ENCODE measurements around the gene MRPL41.
A peak's percentile ranks its signal among the peaks of the same experiment; 100 is the strongest.
"Not testable (repeated sequence)": the region's sequence is repeated elsewhere in the genome, so short reads cannot be mapped to it uniquely, and the experiment has no call there.

Gene MRPL41

DNA sequence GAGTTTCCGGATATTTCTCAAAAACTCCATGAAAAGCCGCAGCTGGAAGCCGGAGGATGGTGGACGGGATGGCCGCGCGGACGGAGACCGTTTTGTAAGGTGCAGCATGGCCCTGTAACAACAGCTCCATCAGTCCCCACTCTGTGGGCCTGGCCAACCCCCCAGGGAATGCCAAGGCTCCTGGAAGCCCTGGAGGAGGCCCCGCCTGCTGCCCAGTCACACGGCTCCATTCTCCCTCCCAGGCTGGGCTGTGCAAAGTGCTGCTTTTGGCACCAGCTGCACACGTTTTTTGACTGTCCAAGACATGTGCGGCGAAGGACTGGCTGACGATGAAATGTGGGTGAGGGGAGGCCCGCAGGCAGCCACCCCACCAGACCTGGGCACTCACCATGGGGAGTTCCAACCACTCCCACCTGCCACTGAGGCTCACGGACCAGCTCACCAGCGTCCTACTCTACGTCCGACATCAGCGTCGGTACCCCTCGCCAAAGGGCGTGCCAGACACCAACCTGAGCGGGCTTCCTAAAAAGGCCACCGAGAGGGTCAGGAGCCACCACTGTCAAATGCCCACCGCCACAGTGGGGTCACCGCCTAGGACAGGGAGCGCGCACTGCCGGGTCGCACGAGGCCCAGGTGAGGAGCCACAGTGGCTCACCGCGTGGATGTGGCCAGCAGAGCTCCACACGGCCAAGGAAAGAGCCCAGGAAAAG is 28.8 kb upstream of the MRPL41 start:
- no peak for DNase-seq

DNA sequence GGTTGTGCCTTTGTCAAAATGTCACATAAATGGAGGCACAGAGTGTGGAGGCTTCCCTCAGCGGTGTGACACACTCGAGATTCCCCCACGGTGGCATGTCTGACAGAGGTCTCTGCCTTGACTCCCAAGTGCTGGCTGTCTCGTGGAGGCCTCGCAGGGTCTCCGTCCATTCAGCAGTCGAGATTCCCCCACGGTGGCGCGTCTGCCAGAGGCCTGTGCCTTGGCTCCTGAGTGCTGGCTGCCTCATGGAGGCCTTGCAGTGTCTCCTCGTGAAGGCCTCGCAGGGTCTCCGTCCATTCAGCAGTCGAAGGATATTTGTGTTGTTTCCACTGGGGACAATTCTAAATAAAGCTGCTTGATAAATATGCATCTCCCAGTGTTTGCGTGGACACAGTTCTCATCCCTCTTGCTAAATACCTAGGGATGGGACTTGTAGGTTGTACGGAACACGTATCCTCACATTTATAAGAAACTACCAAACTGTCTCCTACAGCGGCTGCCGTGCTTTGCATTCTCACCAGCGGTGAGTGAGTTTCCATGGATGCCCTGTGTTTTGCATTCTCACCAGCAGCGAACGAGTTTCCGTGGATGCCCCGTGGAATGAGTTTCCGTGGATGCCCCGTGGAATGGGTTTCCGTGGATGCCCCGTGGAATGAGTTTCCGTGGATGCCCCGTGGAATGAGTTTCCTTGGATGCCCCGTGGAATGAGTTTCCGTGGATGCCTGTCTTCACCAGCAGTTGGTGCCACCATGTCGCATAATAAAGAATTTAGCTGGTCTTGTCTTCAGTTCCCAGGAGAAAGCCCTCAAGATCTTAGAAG is 27.3 kb upstream of the MRPL41 start:
- DNase-seq = no peak

DNA sequence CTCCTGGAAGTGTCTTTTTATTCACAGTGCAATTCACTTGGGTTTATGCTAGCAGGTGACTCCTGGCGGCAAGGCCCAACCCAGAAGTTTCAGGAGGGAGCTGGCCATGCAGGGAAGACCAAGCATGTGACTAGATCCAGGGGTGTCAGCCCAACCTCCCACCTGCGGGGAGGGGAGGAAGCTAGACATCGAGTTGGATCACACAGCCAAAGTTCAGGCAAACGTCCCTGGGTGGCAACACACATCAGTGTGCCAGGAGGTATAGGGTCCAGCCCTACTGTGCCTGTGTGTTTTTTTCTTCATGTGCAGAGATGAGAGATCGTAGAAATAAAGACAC is 26.7 kb upstream of the MRPL41 start:
- no peak for DNase-seq

DNA sequence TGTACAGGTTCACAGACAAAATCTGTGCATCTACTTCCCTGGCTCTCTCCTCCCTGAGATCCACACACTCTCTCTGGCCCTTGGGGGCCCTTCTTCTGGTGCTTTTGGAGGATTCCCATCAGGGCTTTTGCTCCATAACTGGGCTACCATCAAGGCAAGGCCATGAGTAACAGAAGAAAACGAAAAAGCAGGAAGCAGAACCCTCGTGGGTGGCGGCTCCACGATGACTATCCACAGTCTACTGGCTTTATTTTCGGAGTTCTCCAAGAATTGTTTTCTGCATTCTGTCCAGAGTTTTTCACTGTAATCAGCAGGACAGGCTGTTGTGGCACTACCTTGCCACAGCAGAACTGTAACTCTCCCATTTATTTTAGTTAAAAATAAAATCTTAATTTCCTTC is 21.3 kb upstream of the MRPL41 start:
- no peak for DNase-seq

DNA sequence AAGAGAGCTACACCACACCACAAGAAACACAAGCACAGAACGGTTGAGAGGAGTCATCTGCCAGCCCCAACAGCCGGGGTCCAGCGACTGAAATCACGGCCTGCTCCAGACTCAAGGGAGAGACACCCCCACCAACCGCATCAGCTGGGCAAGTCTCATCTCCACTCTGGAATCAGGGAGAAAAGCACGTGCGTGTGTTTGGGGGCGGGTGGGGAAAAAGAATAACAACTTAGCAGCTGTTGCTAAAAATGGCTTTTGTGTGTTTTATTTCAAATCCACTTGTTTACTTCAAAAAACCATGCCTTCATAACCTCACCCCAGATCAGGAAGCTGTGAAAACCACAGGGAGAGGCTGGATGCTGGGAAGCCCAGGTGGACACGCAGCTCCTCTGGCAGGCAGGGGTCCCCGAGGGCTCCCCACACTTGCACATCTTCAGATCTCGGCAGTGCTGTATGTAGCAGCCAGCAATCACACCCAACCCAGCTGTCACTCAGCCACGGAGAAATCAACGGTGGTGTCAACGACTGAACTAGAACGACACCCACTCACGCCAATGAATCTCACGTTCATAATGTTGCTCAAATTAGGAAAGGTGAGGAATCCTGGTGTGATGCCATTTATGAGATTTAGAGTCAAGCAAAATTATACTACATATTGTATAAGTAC is 20.4 kb upstream of the MRPL41 start:
- DNase-seq = no peak

DNA sequence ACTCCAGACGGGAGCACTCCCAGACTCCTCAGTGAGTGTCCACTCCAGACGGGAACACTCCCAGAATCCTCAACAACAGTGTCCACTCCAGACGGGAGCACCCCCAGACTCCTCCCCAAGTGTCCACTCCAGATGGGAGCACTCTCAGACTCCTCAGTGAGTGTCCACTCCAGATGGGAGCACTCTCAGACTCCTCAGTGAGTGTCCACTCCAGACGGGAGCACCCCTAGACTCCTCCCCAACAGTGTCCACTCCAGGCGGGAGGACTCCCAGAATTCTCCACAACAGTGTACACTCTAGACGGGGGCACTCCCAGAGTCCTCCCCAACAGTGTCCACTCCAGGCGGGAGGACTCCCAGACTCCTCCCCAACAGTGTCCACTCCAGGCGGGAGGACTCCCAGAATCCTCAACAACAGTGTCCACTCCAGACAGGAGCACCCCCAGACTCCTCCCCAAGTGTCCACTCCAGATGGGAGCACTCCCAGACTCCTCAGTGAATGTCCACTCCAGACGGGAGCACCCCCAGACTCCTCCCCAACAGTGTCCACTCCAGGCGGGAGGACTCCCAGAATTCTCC is 18.7 kb upstream of the MRPL41 start:
- DNase-seq = not testable (repeated sequence)

DNA sequence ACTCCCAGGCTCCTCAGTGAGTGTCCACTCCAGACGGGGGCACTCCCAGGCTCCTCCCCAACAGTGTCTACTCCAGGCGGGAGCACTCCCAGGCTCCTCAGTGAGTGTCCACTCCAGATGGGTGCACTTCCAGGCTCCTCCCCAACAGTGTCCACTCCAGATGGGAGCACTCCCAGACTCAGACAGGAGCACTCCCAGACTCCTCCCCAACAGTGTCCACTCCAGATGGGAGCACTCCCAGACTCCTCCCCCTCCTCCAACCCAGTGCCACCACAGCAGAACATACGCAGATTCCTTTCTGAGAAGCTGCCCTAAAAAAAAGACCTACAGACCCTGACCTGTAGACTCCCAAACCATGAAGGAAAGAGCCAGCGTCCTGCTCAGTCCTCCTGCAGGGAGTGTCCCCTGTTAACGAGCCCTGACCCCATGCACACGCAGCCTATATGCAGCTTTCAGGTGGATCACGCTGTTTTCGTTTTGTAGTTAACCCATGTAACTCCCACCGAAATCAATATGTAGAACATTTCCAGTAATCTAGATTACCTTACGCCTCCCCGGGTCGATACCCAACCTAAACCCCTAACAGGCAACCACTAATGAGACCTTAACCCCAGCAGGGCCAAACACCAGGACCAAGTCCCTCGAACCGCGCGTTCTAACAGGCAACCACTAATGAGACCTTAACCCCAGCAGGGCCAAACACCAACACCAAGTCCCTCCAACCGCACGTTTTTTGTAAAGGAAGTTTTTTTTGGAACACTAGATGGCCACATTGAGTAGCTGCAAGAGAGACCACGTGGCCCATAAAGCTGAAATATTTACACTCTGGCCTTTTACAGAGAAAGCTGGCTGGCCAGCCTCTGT is 17.2 kb upstream of the MRPL41 start:
- DNase-seq = peak; percentile 86 to 92

DNA sequence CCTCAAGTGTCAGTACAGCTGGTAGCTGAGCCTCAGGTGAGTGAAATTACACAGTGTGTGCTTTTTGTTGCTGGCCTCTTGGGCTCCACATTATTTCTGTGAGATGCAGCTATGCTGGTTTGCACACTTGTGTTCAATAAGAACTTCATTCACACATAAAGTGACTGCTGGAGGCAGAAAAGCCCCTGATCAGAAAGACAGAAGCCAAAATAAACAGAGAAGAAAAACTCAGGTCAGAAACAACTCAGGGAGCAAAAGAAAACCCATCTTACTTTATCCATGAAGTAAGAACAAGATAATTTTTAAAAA is 16.6 kb upstream of the MRPL41 start:
- DNase-seq = no peak

DNA sequence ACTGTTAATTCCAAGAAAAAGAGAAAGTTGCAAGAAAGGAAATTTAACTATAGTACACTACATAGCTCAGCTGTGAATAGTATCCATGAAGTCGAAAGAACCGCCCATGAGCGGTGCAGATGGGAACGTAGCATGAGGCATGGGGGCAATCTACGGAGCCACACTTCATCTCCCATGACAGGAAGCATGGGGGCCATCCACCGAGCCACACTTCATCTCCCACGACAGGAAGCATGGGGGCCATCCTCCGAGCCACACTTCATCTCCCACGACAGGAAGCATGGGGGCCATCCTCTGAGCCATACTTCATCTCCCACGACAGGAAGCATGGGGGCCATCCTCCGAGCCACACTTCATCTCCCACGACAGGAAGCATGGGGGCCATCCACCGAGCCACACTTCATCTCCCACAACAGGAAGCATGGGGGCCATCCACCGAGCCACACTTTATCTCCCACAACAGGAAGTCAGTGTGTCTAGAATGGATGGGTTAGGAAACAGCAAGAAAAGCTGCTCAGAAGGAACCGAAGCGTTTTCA is 15.0 kb upstream of the MRPL41 start:
- not testable (repeated sequence) for DNase-seq

DNA sequence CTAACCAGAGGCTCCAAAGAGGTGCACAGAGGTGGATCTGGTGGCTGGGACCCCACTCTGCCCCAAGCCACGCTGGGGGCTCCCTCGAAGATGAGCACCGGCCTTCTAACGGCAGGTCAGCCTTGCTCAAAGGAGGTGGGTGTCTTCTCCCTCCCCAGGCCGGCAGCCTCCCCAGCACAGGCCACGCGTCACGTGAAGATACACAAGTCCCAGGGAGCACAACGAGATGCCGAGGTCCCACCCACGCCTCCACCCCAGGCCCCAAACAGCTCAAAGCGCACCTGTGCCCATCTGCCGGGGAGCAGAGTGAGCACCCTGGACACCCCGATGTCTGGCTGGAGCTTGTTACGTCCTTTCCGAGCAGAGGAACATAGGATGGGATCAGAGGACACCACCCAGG is 13.6 kb upstream of the MRPL41 start:
- DNase-seq = no peak

DNA sequence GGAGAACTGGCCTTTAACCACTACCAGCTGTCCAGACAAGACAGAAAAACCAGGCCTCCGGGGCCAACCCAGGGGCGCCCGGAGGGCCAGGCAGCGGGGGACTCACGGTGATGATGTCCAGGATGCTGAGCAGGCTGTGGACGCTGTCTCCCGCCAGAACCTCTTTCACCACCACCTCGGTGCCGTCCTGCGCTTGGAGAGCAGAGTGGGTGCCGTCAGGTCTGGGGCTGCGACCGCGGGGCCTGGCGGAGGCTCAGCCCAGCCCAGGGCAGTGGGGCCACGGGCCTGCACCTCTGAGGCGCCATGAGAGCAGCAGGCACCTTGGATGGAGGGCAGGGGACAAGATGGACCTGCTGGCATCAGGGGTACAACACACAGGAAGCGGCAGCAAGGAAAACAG is 11.1 kb upstream of the MRPL41 start:
- DNase-seq = no peak

DNA sequence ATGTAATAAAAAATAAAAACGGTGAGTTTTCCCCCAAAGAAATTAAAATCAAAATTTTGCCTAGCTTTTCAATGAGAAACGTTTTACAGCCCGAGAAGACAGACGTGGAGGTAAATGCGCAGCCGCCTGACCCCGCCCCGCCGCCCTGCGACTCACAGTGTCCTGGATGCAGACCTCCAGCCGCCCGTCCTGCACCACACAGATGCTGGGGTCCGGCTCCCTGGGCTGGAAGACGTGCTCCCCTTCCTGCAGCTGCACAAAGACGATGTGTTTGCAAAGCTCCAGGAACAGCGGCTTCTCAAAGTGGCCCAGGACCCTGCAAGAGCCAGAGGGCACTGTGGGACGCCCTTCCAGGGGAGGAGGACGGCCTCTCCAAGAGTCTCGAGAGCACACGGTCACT is 9.2 kb upstream of the MRPL41 start:
- no peak for DNase-seq

DNA sequence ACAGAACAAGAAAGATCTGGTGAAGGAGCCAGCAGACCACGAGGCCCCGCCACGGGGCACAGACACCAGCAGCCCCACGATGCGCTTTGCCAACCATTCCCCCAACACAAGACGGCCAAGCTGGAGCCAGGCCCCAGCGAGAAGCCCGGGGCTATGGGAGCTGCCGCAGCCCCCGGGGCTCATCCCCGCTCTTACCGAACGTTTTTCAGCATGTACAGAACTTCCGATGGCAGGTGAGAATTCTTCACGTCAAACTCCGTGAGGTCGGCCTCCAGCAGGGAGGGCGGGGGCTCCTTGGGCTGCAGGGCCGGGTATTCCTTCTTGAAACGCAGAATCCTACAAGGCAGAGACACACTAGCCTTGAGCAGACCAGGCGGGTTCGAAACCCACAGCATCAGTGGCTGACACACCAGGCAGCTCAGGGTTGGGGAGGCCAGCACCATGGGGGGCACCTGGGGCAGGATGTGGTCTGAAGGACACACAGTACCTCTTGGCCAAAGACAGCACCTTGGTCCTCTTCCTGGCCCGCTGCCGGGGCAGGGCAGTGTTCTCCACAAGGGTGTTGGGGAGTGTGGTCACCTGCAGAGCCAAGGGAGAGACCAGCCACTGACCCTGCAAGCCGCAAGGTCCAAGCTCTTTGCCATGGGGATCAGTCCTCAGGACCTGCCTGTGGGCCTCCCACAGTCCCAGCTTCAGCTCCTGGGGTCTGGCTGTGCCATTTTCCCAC is 8.3 kb upstream of the MRPL41 start:
- no peak for DNase-seq

DNA sequence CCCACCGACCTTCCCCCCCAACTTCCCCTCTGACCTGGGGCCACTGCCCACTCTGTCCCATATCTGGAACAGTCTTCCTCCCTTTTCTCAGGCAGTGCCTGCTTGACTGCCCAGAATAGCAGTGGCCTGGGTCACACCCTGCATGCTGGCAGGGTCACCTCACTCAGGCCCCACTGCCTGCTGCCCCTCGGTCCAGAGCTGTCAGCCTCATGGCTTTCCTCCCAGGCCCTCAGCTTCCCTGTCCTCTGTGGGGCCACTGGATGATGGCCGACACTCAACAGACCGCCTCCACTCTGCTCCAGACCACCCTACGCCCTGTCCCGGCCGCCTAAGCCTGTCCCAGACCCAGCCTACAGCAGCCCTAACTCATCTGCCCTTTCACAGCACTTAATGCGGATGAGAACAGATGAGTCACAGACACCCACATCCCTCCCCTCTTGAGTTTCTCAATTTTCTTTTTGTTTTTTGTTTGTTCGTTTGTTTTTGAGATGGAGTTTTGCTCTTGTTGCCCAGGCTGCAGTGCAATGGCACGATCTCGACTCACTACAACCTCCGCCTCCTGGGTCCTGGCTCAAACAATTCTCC is 7.4 kb upstream of the MRPL41 start:
- DNase-seq = no peak

DNA sequence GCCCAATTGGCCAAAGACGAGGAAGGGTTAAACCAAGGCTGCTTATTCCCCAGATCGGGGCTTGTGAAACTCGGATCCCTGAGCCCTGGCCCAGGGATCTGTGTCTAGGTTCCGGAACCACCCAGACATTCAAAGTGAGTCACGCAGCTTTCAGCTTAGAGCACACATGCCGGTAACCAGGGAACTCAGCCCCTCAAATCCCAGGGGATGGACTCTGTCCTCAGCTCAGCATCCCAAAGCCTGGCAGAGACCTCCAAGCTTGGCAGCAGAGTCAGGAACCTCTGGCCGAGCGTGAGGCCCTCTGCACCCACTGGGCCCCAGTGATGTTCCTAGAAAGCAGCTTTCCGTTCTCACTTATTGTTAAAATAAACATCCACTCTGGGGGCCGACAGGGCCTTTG is 6.6 kb upstream of the MRPL41 start:
- DNase-seq = no peak

DNA sequence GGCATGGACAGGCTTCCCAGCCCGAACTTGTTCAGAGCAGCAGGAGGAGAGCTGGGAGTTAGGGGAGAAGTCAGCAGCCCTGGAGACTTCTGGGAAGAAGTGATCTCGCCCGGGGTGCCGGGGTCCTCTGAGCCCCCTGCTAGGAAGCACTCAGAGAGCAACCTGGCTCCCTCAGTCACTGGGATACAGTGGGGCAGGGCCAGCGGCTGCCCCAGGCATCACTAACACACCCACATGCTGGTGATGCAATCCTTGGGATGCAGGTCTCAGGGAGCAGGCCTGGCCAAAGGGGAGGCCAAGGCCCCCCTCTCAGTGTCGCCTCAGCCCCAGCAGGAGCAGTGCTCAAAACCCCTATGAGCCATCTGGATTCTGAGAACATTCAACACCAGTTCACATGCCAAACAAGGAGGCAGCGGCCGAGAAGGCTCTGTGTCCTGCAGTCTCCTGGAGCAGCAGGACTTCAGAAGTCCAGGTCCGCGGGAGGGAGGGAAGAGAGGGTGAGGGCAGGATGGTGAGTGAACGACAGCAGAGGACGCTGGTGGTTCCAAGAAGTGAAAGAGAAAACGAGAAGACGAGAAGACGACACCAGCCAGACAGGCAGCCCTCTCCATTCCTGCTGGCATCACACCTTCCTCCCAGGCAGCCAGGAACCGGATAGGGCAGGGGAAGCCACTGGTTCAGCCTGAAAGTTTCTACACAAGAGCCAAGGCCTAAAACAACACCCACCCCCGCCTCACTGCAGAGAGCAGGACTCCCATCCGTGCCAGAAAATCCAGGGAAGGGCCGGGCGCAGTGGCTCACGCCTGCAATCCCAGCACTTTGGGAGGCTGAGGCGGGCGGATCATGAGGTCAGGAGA is 3.8 kb upstream of the MRPL41 start:
- DNase-seq = no peak

DNA sequence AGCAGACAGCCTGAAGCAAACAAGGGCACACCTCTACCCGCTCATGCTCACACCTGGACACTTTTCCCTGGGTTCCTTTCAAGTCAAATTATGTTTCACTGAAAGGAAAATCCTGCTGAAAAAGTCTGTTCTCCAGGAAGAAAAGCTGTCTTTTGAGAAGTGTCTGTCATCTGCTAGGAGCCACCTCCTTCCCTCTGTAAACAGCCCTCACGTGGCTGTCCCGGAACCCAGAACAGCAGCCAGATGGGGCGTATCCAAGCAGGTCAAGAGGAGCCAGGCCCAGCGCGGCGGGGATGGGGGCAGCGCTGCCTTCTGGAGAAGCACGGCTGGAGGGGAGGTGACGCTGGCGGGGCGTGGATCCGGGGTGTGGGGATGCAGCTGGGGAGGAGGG is 1.5 kb upstream of the MRPL41 start, which contains the start of gene PNPLA7:
PNPLA7 (minus strand) TSS at position 172 of the 391 bp plus-strand sequence. CDS start 205 bp downstream, outside the sequence.
- peak; percentile 78 to 83 for DNase-seq

DNA sequence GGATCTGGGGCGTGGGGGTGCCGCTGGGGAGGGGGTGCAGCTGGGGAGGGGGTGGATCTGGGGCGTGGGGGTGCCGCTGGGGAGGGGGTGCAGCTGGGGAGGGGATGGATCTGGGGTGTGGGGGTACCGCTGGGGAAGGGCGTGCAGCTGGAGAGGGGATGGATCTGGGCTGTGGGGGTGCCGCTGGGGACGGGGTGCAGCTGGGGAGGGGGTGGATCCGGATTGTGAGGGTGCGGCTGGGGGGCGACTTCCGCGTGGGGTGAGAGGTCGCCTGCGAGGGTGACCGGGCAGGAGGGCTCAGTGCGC is 768 bp upstream of the MRPL41 start:
- not testable (repeated sequence) for DNase-seq

DNA sequence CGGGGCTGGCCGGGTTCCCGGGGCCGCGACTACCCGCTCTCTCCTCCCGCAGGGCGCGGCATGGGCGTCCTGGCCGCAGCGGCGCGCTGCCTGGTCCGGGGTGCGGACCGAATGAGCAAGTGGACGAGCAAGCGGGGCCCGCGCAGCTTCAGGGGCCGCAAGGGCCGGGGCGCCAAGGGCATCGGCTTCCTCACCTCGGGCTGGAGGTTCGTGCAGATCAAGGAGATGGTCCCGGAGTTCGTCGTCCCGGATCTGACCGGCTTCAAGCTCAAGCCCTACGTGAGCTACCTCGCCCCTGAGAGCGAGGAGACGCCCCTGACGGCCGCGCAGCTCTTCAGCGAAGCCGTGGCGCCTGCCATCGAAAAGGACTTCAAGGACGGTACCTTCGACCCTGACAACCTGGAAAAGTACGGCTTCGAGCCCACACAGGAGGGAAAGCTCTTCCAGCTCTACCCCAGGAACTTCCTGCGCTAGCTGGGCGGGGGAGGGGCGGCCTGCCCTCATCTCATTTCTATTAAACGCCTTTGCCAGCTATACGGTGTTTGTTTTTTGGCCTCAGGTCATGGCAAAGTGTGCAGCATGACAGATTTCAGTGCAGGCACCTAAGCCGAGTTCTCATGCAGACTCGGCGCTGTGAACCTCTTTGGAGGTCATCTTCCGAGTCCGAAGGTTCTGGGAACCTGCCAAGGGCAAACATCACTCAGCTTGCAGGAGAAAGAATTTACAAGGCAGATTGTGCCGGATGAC is 516 bp downstream of the MRPL41 start:
- DNase-seq = peak in 1 of 2 experiments; percentile 48

DNA sequence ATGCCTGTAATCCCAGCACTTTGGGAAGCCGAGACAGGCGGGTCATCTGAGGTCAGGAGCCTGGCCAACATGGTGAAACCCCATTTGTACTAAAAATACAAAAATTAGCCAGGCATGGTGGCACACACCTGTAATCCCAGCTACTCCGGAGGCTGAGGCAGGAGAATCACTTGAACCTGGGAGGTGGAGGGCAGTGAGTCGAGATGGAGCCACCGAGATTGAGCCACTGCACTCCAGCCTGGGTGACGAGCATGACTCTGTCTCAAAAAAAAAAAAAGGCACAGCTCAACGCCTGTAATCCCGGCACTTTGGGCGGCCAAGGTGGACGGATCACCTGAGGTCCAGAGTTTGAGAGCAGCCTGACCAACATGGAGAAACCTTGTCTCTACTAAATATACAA is 2.0 kb downstream of the MRPL41 start:
- not testable (repeated sequence) for DNase-seq

All from SHP77 (cell line).